ENCODE data around the gene NEFH. TPM values are rescaled to one million over a fixed set of nuclear protein-coding genes. Genes with fewer than 3 reads are reported as not detected.

Gene NEFH
- total RNA-seq, 2 donors from 2014 or later: 0.92 to 1.7 TPM

DNA sequence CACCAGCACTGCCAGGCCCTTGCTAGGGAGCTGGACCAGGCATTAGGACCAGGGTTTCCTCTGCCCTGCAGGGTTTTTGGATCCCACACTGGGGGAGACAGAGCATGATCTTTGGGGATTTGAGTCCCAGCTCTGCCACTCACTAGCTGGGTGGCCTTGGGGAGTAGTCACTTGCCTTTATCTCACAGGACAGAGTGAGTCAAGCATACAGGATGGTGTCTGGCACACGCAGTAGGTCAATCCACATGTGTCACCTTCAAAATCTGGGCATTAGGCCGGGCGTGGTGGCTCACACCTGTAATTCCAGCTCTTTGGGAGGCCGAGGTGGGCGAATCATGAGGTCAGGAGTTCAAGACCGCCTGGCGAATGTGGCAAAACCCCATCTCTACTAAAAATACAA is 2.7 kb downstream of the NEFH start:
- H3K36me3 ChIP-seq (ENCODE audit: control insufficient read depth, insufficient read depth, low read length): no peaks in the 10 kb centered on the region
- no peaks in the 10 kb centered on the region for H3K9me3 ChIP-seq (ENCODE audit: control insufficient read depth, low read length)
- Mint-ChIP-seq H3K36me3 (ENCODE audit: low read depth) (peaks cover 2% of the 10 kb centered on the region), H3K4me1 (peaks cover 16% of the 10 kb centered on the region), H3K9me3 (peaks cover 9% of the 10 kb centered on the region), H3K27ac (no peak overlapping the region), H3K4me3 (no peak overlapping the region), H3K27me3 (ENCODE audit: insufficient read depth) (peaks cover 49% of the 10 kb centered on the region)
- no peaks in the 10 kb centered on the region for H3K4me1 ChIP-seq (ENCODE audit: control insufficient read depth, insufficient read depth, low read length)
- peaks cover 50% of the 10 kb centered on the region for H3K27me3 ChIP-seq (ENCODE audit: control insufficient read depth, insufficient read depth, low read length, poor library complexity, severe bottlenecking)
- no peak overlapping the region for H3K27ac ChIP-seq (ENCODE audit: low read depth, low read length)
- 96 to 98% methylated on average over 7 of the region's 7 CpGs for WGBS, 2 experiments (ENCODE audit: insufficient coverage in 1 of 2, insufficient read length in 1 of 2)
- no peak for DNase-seq
- TF ChIP-seq, protein P1, sequence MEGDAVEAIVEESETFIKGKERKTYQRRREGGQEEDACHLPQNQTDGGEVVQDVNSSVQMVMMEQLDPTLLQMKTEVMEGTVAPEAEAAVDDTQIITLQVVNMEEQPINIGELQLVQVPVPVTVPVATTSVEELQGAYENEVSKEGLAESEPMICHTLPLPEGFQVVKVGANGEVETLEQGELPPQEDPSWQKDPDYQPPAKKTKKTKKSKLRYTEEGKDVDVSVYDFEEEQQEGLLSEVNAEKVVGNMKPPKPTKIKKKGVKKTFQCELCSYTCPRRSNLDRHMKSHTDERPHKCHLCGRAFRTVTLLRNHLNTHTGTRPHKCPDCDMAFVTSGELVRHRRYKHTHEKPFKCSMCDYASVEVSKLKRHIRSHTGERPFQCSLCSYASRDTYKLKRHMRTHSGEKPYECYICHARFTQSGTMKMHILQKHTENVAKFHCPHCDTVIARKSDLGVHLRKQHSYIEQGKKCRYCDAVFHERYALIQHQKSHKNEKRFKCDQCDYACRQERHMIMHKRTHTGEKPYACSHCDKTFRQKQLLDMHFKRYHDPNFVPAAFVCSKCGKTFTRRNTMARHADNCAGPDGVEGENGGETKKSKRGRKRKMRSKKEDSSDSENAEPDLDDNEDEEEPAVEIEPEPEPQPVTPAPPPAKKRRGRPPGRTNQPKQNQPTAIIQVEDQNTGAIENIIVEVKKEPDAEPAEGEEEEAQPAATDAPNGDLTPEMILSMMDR (conservative IDR thresholded peaks at IDR 0.05): no peak
- H3K4me3 ChIP-seq (ENCODE audit: low read length): no peak overlapping the region
- no peak overlapping the region for H3K9ac ChIP-seq (ENCODE audit: extremely low read depth, low read length, poor library complexity, severe bottlenecking)

DNA sequence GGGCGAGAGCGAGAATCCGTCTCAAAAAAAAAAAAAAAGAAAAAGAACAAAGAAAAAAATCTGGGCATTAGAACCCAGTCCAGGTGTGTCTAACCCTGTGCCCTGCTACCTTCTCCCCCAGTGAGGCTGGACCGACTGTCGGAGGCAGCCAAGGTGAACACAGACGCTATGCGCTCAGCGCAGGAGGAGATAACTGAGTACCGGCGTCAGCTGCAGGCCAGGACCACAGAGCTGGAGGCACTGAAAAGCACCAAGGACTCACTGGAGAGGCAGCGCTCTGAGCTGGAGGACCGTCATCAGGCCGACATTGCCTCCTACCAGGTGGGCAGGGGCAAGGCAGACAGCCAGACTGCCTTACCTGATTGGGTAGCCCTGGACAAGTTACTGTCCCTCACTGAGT is 3.2 kb downstream of the NEFH start:
- Histone ChIP-seq H3K4me3 (ENCODE audit: low read length) (no peak overlapping the region), H3K4me1 (ENCODE audit: control insufficient read depth, insufficient read depth, low read length) (no peaks in the 10 kb centered on the region), H3K9ac (ENCODE audit: extremely low read depth, low read length, poor library complexity, severe bottlenecking) (no peak overlapping the region), H3K36me3 (ENCODE audit: control insufficient read depth, insufficient read depth, low read length) (no peaks in the 10 kb centered on the region), H3K27me3 (ENCODE audit: control insufficient read depth, insufficient read depth, low read length, poor library complexity, severe bottlenecking) (peaks cover 44% of the 10 kb centered on the region), H3K9me3 (ENCODE audit: control insufficient read depth, low read length) (no peaks in the 10 kb centered on the region), H3K27ac (ENCODE audit: low read depth, low read length) (no peak overlapping the region)
- TF ChIP-seq, protein P1 (conservative IDR thresholded peaks at IDR 0.05): no peak
- DNase-seq: no peak
- WGBS, 2 experiments (ENCODE audit: insufficient coverage in 1 of 2, insufficient read length in 1 of 2): 83 to 95% methylated on average over 8 to 13 of the region's 13 CpGs
- Mint-ChIP-seq H3K4me3 (no peak overlapping the region), H3K27me3 (ENCODE audit: insufficient read depth) (peaks cover 44% of the 10 kb centered on the region), H3K27ac (no peak overlapping the region), H3K4me1 (peaks cover 16% of the 10 kb centered on the region), H3K36me3 (ENCODE audit: low read depth) (peaks cover 2% of the 10 kb centered on the region), H3K9me3 (peaks cover 9% of the 10 kb centered on the region)

DNA sequence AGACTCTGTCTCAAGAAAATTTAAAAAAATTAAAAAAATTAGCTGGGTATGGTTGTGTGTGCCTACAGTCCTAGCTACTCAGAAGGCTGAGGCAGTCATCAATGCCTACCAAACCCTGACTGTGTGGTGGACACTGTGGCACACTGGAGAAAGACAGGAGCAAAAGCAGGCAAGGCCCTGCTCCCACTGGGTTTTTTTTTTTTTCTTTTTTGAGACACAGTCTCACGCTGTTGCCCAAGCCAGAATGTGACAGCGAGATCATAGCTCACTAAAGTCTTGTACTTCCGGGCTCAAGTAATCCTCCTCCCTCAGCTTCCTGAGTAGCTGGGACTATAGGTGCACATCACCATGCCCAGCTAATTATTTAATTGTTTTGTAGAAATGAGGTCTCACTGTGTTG is 4.6 kb downstream of the NEFH start:
- Histone ChIP-seq H3K4me1 (ENCODE audit: control insufficient read depth, insufficient read depth, low read length) (no peaks in the 10 kb centered on the region), H3K36me3 (ENCODE audit: control insufficient read depth, insufficient read depth, low read length) (peaks cover 3% of the 10 kb centered on the region), H3K9ac (ENCODE audit: extremely low read depth, low read length, poor library complexity, severe bottlenecking) (no peak overlapping the region), H3K27me3 (ENCODE audit: control insufficient read depth, insufficient read depth, low read length, poor library complexity, severe bottlenecking) (peaks cover 30% of the 10 kb centered on the region), H3K9me3 (ENCODE audit: control insufficient read depth, low read length) (no peaks in the 10 kb centered on the region), H3K4me3 (ENCODE audit: low read length) (no peak overlapping the region), H3K27ac (ENCODE audit: low read depth, low read length) (no peak overlapping the region)
- 90 to 92% methylated on average over 3 of the region's 3 CpGs for WGBS, 2 experiments (ENCODE audit: insufficient coverage in 1 of 2, insufficient read length in 1 of 2)
- Mint-ChIP-seq H3K4me3 (no peak overlapping the region), H3K27me3 (ENCODE audit: insufficient read depth) (peaks cover 30% of the 10 kb centered on the region), H3K27ac (no peak overlapping the region), H3K9me3 (peaks cover 7% of the 10 kb centered on the region), H3K36me3 (ENCODE audit: low read depth) (peaks cover 4% of the 10 kb centered on the region), H3K4me1 (peaks cover 10% of the 10 kb centered on the region)
- DNase-seq: no peak
- TF ChIP-seq, protein P1 (conservative IDR thresholded peaks at IDR 0.05): no peak
